OCI-LY3 (cell line): ENCODE results near the gene AGPAT1.

Source experiments
- EZH2phosphoT487 ChIP-seq: fragments of 200-600 bp; shearing (Covaris generic); IDR thresholded peaks from 2 replicates; pipeline ENCODE4 v1.6.1; 2018; ENCODE audit warnings: antibody characterized with exemption, mixed run types, low read depth
- TF ChIP-seq, protein P1 (sequence below): fragments of 200-600, 300-600 bp; sonication (generic); IDR thresholded peaks from 2 replicates; pipeline ENCODE4 v1.5.1; 2014; ENCODE audit warnings: antibody characterized with exemption, low read length, low read depth

DNA sequence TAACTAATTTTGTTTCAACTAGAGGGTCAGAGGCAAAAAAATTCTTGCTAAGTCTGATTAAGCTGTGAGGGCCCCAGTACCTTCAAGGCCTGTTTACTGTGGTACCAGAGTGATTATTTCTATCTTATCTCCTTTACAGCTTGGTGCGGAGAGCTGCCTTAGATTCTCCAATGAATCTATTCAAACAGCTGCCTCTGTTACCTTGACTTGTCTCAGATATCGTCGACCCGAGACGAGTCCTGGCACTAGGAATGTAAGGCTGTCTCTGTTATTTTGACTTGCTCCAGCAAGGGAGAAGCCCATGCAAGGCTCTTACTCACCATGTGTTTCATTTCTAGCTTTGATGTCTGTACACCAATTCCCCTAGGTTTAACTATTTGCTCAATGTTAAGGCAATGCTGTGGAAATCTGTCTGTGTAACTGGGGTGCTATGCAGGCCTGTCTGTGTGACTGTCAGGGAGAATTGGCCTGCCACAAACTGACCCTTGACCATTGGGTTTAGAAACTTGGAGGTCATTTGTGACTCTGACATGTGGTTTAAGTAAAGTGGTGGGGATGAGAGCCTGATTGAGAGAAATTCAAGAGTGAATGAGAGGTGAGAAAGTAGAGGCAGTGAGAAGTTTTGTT lies 35.4 kb downstream of the AGPAT1 start:
- TF ChIP-seq, protein P1, sequence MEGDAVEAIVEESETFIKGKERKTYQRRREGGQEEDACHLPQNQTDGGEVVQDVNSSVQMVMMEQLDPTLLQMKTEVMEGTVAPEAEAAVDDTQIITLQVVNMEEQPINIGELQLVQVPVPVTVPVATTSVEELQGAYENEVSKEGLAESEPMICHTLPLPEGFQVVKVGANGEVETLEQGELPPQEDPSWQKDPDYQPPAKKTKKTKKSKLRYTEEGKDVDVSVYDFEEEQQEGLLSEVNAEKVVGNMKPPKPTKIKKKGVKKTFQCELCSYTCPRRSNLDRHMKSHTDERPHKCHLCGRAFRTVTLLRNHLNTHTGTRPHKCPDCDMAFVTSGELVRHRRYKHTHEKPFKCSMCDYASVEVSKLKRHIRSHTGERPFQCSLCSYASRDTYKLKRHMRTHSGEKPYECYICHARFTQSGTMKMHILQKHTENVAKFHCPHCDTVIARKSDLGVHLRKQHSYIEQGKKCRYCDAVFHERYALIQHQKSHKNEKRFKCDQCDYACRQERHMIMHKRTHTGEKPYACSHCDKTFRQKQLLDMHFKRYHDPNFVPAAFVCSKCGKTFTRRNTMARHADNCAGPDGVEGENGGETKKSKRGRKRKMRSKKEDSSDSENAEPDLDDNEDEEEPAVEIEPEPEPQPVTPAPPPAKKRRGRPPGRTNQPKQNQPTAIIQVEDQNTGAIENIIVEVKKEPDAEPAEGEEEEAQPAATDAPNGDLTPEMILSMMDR: no peak
- no peak for TF ChIP-seq EZH2phosphoT487
